DOHH2 (cell line): Measurements from ENCODE around the gene LRRC4.

Experiments used
- H3F3A ChIP-seq: fragments of 200-600 bp; sonication (generic), shearing (Covaris generic); 2 replicates; pipeline ENCODE4 v1.6.0; 2016; ENCODE audit warnings: antibody characterized with exemption, mild to moderate bottlenecking; ENCODE audit not compliant: control insufficient read depth, insufficient read depth
- H3K27ac ChIP-seq: fragments of 200-600 bp; sonication (generic); 2 replicates; pipeline ENCODE4 v1.5.1; 2014; ENCODE audit warnings: low read depth, mild to moderate bottlenecking, low read length, moderate library complexity
- H3K27me3 ChIP-seq: fragments of 200-600 bp; sonication (generic); 2 replicates; pipeline ENCODE4 v1.6.1; 2014; ENCODE audit warnings: mild to moderate bottlenecking, low read length, mixed read lengths; ENCODE audit not compliant: control insufficient read depth
- H3K36me3 ChIP-seq: fragments of 200-600 bp; sonication (generic); 2 replicates; pipeline ENCODE4 v1.6.1; 2014; ENCODE audit warnings: mild to moderate bottlenecking, low read length, moderate library complexity, mixed read lengths; ENCODE audit not compliant: control insufficient read depth
- H3K4me1 ChIP-seq: fragments of 200-600 bp; sonication (generic); 2 replicates; pipeline ENCODE4 v1.6.1; 2014; ENCODE audit warnings: mild to moderate bottlenecking, low read length, mixed read lengths; ENCODE audit not compliant: control insufficient read depth
- H3K4me2 ChIP-seq: fragments of 200-600 bp; sonication (generic); 2 replicates; pipeline ENCODE4 v1.6.0; 2014; ENCODE audit warnings: mild to moderate bottlenecking, low read length, moderate library complexity
- H3K4me3 ChIP-seq: fragments of 200-600 bp; sonication (generic); 2 replicates; pipeline ENCODE4 v1.5.1; 2014; ENCODE audit warnings: mild to moderate bottlenecking, low read length, mixed read lengths
- H3K79me2 ChIP-seq: fragments of 200-600 bp; sonication (generic); 2 replicates; pipeline ENCODE4 v1.6.1; 2014; ENCODE audit warnings: mild to moderate bottlenecking, low read length, mixed read lengths; ENCODE audit not compliant: control insufficient read depth
- H3K9me2 ChIP-seq: fragments of 200-600 bp; sonication (generic); replicated peaks from 2 replicates; pipeline ENCODE4 v1.6.1; 2014; ENCODE audit warnings: mild to moderate bottlenecking, low read length, mixed read lengths; ENCODE audit not compliant: control insufficient read depth
- H3K9me3 ChIP-seq: fragments of 200-600 bp; sonication (generic); 2 replicates; pipeline ENCODE4 v1.6.1; 2014; ENCODE audit warnings: antibody characterized with exemption, low read length, mixed read lengths; ENCODE audit not compliant: control insufficient read depth, insufficient read depth
- H4K20me1 ChIP-seq: fragments of 200-600 bp; sonication (generic); 2 replicates; pipeline ENCODE4 v1.6.0; 2014; ENCODE audit warnings: low read depth, mild to moderate bottlenecking, antibody characterized with exemption, low read length, moderate library complexity; ENCODE audit not compliant: control insufficient read depth, insufficient read depth
- EZH2phosphoT487 ChIP-seq: fragments of 200-600 bp; sonication (generic); IDR thresholded peaks from 2 replicates; pipeline ENCODE4 v1.6.1; 2017; ENCODE audit warnings: borderline replicate concordance, mild to moderate bottlenecking, antibody characterized with exemption, low read length, moderate library complexity, mixed read lengths
- TF ChIP-seq, protein P1 (sequence below): fragments of 200-600 bp; sonication (generic); IDR thresholded peaks from one replicate; pipeline ENCODE4 v1.5.1; 2014; ENCODE audit warnings: antibody characterized with exemption, mild to moderate bottlenecking, low read depth, low read length; ENCODE audit not compliant: poor library complexity, severe bottlenecking

LRRC4 gene

DNA sequence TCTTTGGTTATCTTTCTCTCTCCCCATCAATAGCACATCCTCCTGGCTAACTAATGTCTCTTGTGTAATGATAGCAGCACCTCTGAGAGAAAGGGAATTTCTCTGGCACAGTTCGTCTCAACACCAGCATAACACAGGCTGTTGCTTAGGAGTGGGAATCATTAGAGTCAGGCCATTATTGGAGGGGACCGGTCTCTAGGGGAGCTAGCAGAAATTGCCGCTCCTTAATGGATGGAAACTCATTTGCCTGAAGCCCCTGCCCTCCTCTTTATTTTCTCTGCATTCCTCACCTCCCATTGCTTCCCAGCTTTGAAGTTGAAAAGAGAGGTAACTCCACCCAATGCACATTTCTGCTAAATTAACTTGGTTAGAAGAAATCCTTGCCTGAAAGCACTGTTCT lies 11.9 kb downstream of the LRRC4 start:
- Histone ChIP-seq H3F3A (no peaks in the 10 kb centered on the region), H3K9me3 (no peaks in the 10 kb centered on the region), H3K36me3 (peaks cover 26% of the 10 kb centered on the region), H3K4me2 (no peak overlapping the region), H3K27me3 (no peaks in the 10 kb centered on the region), H3K27ac (no peak overlapping the region), H3K4me3 (no peak overlapping the region), H3K4me1 (no peaks in the 10 kb centered on the region), H3K79me2 (no peaks in the 10 kb centered on the region), H4K20me1 (no peaks in the 10 kb centered on the region), H3K9me2 (no peaks in the 10 kb centered on the region)
- no peak for TF ChIP-seq EZH2phosphoT487
- TF ChIP-seq, protein P1, sequence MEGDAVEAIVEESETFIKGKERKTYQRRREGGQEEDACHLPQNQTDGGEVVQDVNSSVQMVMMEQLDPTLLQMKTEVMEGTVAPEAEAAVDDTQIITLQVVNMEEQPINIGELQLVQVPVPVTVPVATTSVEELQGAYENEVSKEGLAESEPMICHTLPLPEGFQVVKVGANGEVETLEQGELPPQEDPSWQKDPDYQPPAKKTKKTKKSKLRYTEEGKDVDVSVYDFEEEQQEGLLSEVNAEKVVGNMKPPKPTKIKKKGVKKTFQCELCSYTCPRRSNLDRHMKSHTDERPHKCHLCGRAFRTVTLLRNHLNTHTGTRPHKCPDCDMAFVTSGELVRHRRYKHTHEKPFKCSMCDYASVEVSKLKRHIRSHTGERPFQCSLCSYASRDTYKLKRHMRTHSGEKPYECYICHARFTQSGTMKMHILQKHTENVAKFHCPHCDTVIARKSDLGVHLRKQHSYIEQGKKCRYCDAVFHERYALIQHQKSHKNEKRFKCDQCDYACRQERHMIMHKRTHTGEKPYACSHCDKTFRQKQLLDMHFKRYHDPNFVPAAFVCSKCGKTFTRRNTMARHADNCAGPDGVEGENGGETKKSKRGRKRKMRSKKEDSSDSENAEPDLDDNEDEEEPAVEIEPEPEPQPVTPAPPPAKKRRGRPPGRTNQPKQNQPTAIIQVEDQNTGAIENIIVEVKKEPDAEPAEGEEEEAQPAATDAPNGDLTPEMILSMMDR = no peak

DNA sequence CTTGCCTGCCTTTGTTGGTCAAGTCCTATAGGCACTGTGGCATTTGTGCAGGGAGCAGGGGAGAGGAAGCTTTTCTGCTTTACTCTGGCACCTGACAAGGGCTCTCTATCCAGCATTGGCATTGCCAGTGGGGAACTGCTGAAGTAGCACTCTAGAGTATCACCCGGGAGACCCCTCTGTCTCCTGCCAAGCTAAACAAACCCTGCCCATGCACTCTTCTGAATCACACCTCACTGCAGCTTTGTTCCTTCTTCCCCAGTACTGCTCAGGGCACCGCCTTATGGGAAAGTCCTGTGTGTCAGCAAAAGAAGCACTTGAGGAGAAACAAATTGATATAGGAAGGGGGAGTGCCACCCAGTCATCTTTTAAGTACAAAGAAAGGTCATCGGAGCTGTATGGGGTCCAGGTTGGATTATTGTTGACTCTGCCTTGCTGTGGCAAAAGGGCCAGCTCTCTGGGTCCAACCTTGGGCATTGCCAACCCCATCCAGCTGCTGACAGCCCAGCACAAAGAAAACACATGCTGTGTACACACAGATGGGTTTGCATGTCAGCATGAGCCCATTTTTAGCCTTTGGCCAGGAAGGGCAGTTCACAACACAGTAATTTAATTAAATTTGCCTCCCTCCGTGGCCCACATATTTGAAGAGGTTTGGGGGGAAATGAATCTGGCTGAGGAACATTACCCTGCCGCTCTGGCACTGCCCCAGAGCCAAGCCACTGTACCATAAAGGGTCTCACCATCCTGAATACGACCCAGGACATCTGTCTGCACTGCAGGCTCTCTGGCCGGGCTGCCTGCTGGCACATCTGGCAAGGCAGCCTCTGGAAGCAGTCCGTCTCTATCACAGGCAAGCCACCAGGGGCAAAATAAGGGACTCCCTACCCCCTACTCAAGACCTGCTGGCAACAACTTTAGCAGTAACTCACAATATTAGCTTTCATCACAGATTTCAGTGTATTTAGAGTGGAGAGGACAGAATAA lies 13.1 kb downstream of the LRRC4 start:
- Histone ChIP-seq H3K27me3 (no peaks in the 10 kb centered on the region), H3K4me2 (no peak overlapping the region), H3K9me2 (no peaks in the 10 kb centered on the region), H3K36me3 (peaks cover 24% of the 10 kb centered on the region), H3K79me2 (no peaks in the 10 kb centered on the region), H3K27ac (no peak overlapping the region), H3K4me3 (no peak overlapping the region), H3K9me3 (no peaks in the 10 kb centered on the region), H4K20me1 (no peaks in the 10 kb centered on the region), H3F3A (no peaks in the 10 kb centered on the region), H3K4me1 (no peaks in the 10 kb centered on the region)
- no peak for TF ChIP-seq EZH2phosphoT487
- TF ChIP-seq, protein P1 = no peak

DNA sequence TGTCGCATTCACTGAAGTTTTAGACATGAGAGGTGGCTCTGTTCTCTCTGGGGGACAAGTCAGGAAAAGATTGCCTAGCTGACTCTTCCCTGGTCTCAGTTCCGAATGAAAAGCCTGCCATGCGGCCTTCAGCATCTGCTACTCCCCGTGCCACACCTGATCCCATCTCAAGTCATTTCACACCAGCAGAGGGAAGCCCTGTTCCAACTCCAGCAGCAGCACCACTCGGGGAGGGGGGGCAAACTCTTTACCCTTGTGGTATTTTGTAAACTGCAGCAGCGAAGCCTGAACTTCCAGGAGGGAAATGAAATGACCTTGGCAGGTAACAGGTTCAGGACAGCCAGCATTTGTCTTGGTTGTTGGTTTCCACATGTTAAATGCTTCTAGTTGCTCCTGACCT lies 13.8 kb downstream of the LRRC4 start:
- Histone ChIP-seq H4K20me1 (no peaks in the 10 kb centered on the region), H3K4me3 (no peak overlapping the region), H3K36me3 (peaks cover 27% of the 10 kb centered on the region), H3F3A (no peaks in the 10 kb centered on the region), H3K9me2 (no peaks in the 10 kb centered on the region), H3K27ac (no peak overlapping the region), H3K79me2 (no peaks in the 10 kb centered on the region), H3K27me3 (no peaks in the 10 kb centered on the region), H3K9me3 (no peaks in the 10 kb centered on the region), H3K4me1 (no peaks in the 10 kb centered on the region), H3K4me2 (no peak overlapping the region)
- TF ChIP-seq, protein P1 = no peak
- no peak for TF ChIP-seq EZH2phosphoT487
